K562 (cell line): ENCODE measurements around the gene GLMN. TPM values are rescaled to one million over a fixed set of nuclear protein-coding genes. Genes with fewer than 3 reads are reported as not detected.

Experiments used
- ATAC-seq: fragments of 200-7000 bp; cut with Tn5 transposase; 3 replicates; pipeline ENCODE4 v1.9.1; 2020; ENCODE audit warnings: moderate library complexity
- Bru-seq: library from RNA; stranded (reverse); fragments of 400-500 nt; gene quantifications from one replicate; lab custom pipeline; 2021; lab: Mats Ljungman, UMichigan
- BruChase-seq, 2 experiments: library from RNA; stranded (reverse); fragments of 400-500 nt; gene quantifications; one replicate each; lab custom pipeline; 2021; lab: Mats Ljungman, UMichigan
- BruUV-seq: library from RNA; stranded (reverse); fragments of 400-500 nt; replicated peaks from 2 replicates; lab custom pipeline; 2021; lab: Mats Ljungman, UMichigan
- CTCF ChIA-PET: fragments of 300-600 bp; formaldehyde crosslinking; extraction: SDS; loops from one replicate; lab custom pipeline; 2021; ENCODE audit warnings: low intra/inter-chr PET ratio; lab: Yijun Ruan, JAX
- POLR2A ChIA-PET: fragments of 300-600, 350-650 bp; sonication (Branson Sonifier 250); formaldehyde crosslinking; extraction: SDS; loops from one replicate; lab custom pipeline; 2021; ENCODE audit warnings: antibody characterized with exemption, inconsistent platforms; lab: Yijun Ruan, JAX
- DNase-seq, 4 experiments: peaks; one replicate each; pipeline versions ENCODE4 v3.0.0 to v3.0.0-alpha.2; 2011 to 2018; ENCODE audit warnings: low spot score in 3 of 4, mixed read lengths in 3 of 4; ENCODE audit errors: extremely low read depth in 1 of 4
- FAIRE-seq: peaks from 2 replicates; lab custom pipeline; 2011; peaks lifted over from hg19 to GRCh38; lab: Jason Lieb, UNC
- H2AFZ ChIP-seq: 2 replicates; pipeline ENCODE4 v1.6.0; 2011; ENCODE audit warnings: low read depth, low read length, control low read depth, inconsistent platforms
- H3K27ac ChIP-seq: fragments of 200-600 bp; 3 replicates; pipeline ENCODE4 v1.8.0; 2011; ENCODE audit warnings: low read depth, mild to moderate bottlenecking, control low read depth, inconsistent platforms, low read length, moderate library complexity, mixed read lengths; ENCODE audit errors: extremely low read depth
- H3K27me3 ChIP-seq, 2 experiments: fragments of 300-600 bp in 1 of 2; 2 replicates in 1 of 2; 3 replicates in 1 of 2; pipeline versions ENCODE4 v1.6.0 to v1.8.0; 2011; ENCODE audit warnings: inconsistent platforms in 2 of 2, low read length in 2 of 2, mild to moderate bottlenecking in 1 of 2, mixed read lengths in 1 of 2, moderate library complexity in 1 of 2; ENCODE audit not compliant: control insufficient read depth in 2 of 2, insufficient read depth in 2 of 2
- H3K36me3 ChIP-seq: fragments of 300-600 bp; 3 replicates; pipeline ENCODE4 v1.8.0; 2011; ENCODE audit warnings: mild to moderate bottlenecking, low read length, inconsistent platforms; ENCODE audit not compliant: control insufficient read depth, insufficient read depth
- H3K4me1 ChIP-seq, 2 experiments: fragments of 200-600 bp in 1 of 2; replicated peaks in 1 of 2; 2 replicates in 1 of 2; 3 replicates in 1 of 2; pipeline versions ENCODE4 v1.5.1 to v1.8.0; 2011; ENCODE audit warnings: inconsistent platforms in 2 of 2, low read length in 2 of 2, mild to moderate bottlenecking in 1 of 2, mixed read lengths in 1 of 2, moderate library complexity in 1 of 2; ENCODE audit not compliant: control insufficient read depth in 2 of 2, insufficient read depth in 2 of 2
- H3K4me2 ChIP-seq: 2 replicates; pipeline ENCODE4 v1.6.1; 2011; ENCODE audit warnings: low read length, control low read depth, inconsistent platforms, mixed read lengths; ENCODE audit not compliant: insufficient read depth
- H3K4me3 ChIP-seq: fragments of 200-600 bp; sonication (generic), shearing (Covaris generic); 2 replicates; pipeline ENCODE4 v1.5.1; 2016; ENCODE audit warnings: control low read depth, inconsistent platforms
- H3K79me2 ChIP-seq: fragments of 200-600 bp; 3 replicates; pipeline ENCODE4 v1.8.0; 2011; ENCODE audit warnings: low read length, inconsistent platforms; ENCODE audit not compliant: control insufficient read depth, insufficient read depth
- H3K9ac ChIP-seq, 2 experiments: 2 replicates each; pipeline versions ENCODE4 v1.6.0 to v1.6.1; 2011; ENCODE audit warnings: low read depth in 2 of 2, low read length in 2 of 2, control low read depth in 1 of 2, inconsistent platforms in 1 of 2, mild to moderate bottlenecking in 1 of 2, mixed read lengths in 1 of 2; ENCODE audit not compliant: insufficient read depth in 1 of 2
- H3K9me1 ChIP-seq: one replicate; pipeline ENCODE4 v1.6.0; 2011; ENCODE audit warnings: inconsistent platforms, mild to moderate bottlenecking, low read length, moderate library complexity; ENCODE audit not compliant: control insufficient read depth, insufficient read depth
- H3K9me3 ChIP-seq: replicated peaks from 2 replicates; pipeline ENCODE4 v1.5.1; 2011; ENCODE audit warnings: low read depth, low read length, inconsistent platforms; ENCODE audit not compliant: control insufficient read depth, insufficient read depth
- H4K20me1 ChIP-seq: replicated peaks from 2 replicates; pipeline ENCODE4 v1.6.1; 2011; ENCODE audit warnings: low read length, inconsistent platforms, mixed read lengths; ENCODE audit not compliant: control insufficient read depth, insufficient read depth
- BCOR ChIP-seq: fragments of 450-650 bp; IDR thresholded peaks from 2 replicates; pipeline ENCODE4 v1.6.1; 2016
- CREB5 ChIP-seq: fragments of 250-450 bp; sonication (Bioruptor Pico); IDR thresholded peaks from 2 replicates; pipeline ENCODE4 v1.5.0; 2020; ENCODE audit warnings: mild to moderate bottlenecking
- FOXA3 ChIP-seq, 2 experiments: fragments of 450-650 bp in 1 of 2; sonication (generic) in 1 of 2; formaldehyde crosslinking; IDR thresholded peaks in 1 of 2; conservative IDR thresholded peaks in 1 of 2; 2 replicates each; pipeline versions ENCODE4 v1.4.0 to v1.8.0; 2020 to 2022; ENCODE audit warnings: mild to moderate bottlenecking in 2 of 2, missing genetic modification reagents in 1 of 2
- MAX ChIP-seq: sonication (generic); formaldehyde crosslinking; IDR thresholded peaks from 2 replicates; pipeline ENCODE4 v1.9.0; 2022; ENCODE audit warnings: mild to moderate bottlenecking, missing genetic modification reagents
- MECOM ChIP-seq: fragments of 250-450 bp; sonication (Bioruptor Pico); IDR thresholded peaks from 2 replicates; pipeline ENCODE4 v1.8.0; 2022; ENCODE audit warnings: inconsistent platforms
- MTA2 ChIP-seq: fragments of 450-650 bp; IDR thresholded peaks from 2 replicates; pipeline ENCODE4 v1.6.1; 2016; ENCODE audit warnings: low read depth
- MYNN ChIP-seq, 2 experiments: sonication (generic); formaldehyde crosslinking in 1 of 2; IDR thresholded peaks; 2 replicates each; pipeline versions ENCODE4 v1.5.0 to v1.6.1; 2016 to 2020; ENCODE audit warnings: antibody characterized with exemption in 1 of 2, missing genetic modification reagents in 1 of 2
- SMARCC2 ChIP-seq: fragments of 450-650 bp; IDR thresholded peaks from 2 replicates; pipeline ENCODE4 v1.6.1; 2017; ENCODE audit warnings: antibody characterized with exemption, moderate library complexity, mild to moderate bottlenecking, low read depth
- SMC3 ChIP-seq: conservative IDR thresholded peaks from 2 replicates; pipeline ENCODE4 v1.6.1; 2011; ENCODE audit warnings: low read depth, low read length, improper control_type of control experiment; ENCODE audit not compliant: insufficient read depth
- SRSF3 ChIP-seq: fragments of 200-400 bp; formaldehyde crosslinking; IDR thresholded peaks from 2 replicates; pipeline ENCODE4 v1.6.1; 2016; ENCODE audit warnings: mild to moderate bottlenecking, low read length, moderate library complexity; ENCODE audit not compliant: insufficient read depth
- ZNF140 ChIP-seq: fragments of 250-450 bp; sonication (Bioruptor Pico); IDR thresholded peaks from 2 replicates; pipeline ENCODE4 v1.8.0; 2021; ENCODE audit warnings: moderate library complexity, mild to moderate bottlenecking, inconsistent platforms
- ZNF347 ChIP-seq: fragments of 450-650 bp; formaldehyde crosslinking; IDR thresholded peaks from 2 replicates; pipeline ENCODE4 v1.4.0; 2020; ENCODE audit warnings: low read depth, mild to moderate bottlenecking, moderate library complexity
- ZNF431 ChIP-seq: sonication (generic); formaldehyde crosslinking; IDR thresholded peaks from 2 replicates; pipeline ENCODE4 v1.8.0; 2022; ENCODE audit warnings: mild to moderate bottlenecking, missing genetic modification reagents
- ZSCAN32 ChIP-seq: fragments of 450-650 bp; formaldehyde crosslinking; IDR thresholded peaks from 2 replicates; pipeline ENCODE4 v1.4.0; 2020; ENCODE audit warnings: mild to moderate bottlenecking, moderate library complexity
- WGBS: fragments of 100-300 bp; shearing (Covaris generic); methylation state at CpG from one replicate; pipeline ENCODE4 v1.1.6; 2016; ENCODE audit warnings: low coverage, mixed read lengths; ENCODE audit not compliant: insufficient coverage; ENCODE audit errors: missing lambda C conversion rate; 5-methylcytosine and 5-hydroxymethylcytosine counted together
- in situ Hi-C: fragments of 300-500 bp; cut with MboI; formaldehyde crosslinking; loops from 4 replicates; pipeline ENCODE4 v1.15.0; 2018; ENCODE audit warnings: inconsistent platforms, mixed read lengths
- intact Hi-C: fragments of 100-400 bp; cut with micrococcal nuclease; formaldehyde crosslinking; loops from 2 replicates; pipeline ENCODE4 v1.14.2; 2022
- long read RNA-seq, 3 experiments: library from polyadenylated mRNA in 2 of 3; library from RNA in 1 of 3; unstranded in 2 of 3; stranded (forward) in 1 of 3; transcript quantifications; one replicate each; pipeline ENCODE4 v2.0.0, GENCODE V29; 2019 to 2022
- polyA minus RNA-seq, 3 experiments: library from RNA; depleted of rRNA, polyadenylated mRNA; stranded (reverse); fragments of >200 nt; gene quantifications; 2 replicates each; pipeline ENCODE4 v1.2.3, GENCODE V29; 2011
- polyA plus RNA-seq, 8 experiments: library from polyadenylated mRNA; depleted of rRNA in 4 of 8; stranded (reverse) in 5 of 8; unstranded in 3 of 8; fragments of >200 nt; fragmentation: Nextera tagmentation in 2 of 8; fragmentation: Illumina TruSeq in 1 of 8; extraction: Ambion mirVana in 2 of 8; extraction: Trizol in 1 of 8; gene quantifications; 2 replicates each; pipeline versions ENCODE4 v1.2.1 to v1.2.3, GENCODE V29; 2011 to 2014; ENCODE audit warnings: inconsistent platforms in 1 of 8, missing spikeins in 1 of 8
- total RNA-seq, 7 experiments: library from RNA; depleted of rRNA in 6 of 7; stranded (reverse); fragments of >200 nt in 6 of 7; fragmentation: Illumina TruSeq in 2 of 7; extraction: Trizol in 2 of 7; gene quantifications; 2 replicates each; pipeline versions ENCODE4 v1.2.1 to v1.2.3, GENCODE V29; 2011 to 2021; ENCODE audit warnings: low replicate concordance in 1 of 7

GLMN gene
- total RNA-seq (2011; cell fraction: chromatin; rRNA removed; ENCODE audit: low replicate concordance): 10.7 and 59.1 TPM in 2 replicates
- 4.7 and 7.2 TPM in 2 replicates for total RNA-seq (2011; cell fraction: nucleolus; rRNA removed)
- total RNA-seq (2011; cell fraction: nucleoplasm; rRNA removed): 17.6 and 19.1 TPM in 2 replicates
- total RNA-seq (2014; rRNA removed) (13.0 and 13.4 TPM in 2 replicates), total RNA-seq (2014; rRNA removed; fragmentation: Illumina TruSeq; extraction: Trizol) (24.8 and 25.9 TPM in 2 replicates), total RNA-seq (2015; rRNA removed; fragmentation: Illumina TruSeq; extraction: Trizol) (21.2 and 22.8 TPM in 2 replicates), total RNA-seq (2021) (13.9 and 14.6 TPM in 2 replicates), polyA plus RNA-seq (2011; rRNA removed) (13.6 and 19.8 TPM in 2 replicates), polyA plus RNA-seq (2014; fragmentation: Illumina TruSeq; extraction: Trizol) (15.8 and 19.0 TPM in 2 replicates), polyA plus RNA-seq (2014; fragmentation: Nextera tagmentation; extraction: Ambion mirVana) (10 to 100 TPM; 18.9 to 22.6 TPM), polyA plus RNA-seq (2014; rRNA removed) (16.3 and 18.9 TPM in 2 replicates), polyA minus RNA-seq (2011; rRNA and poly(A)+ RNA removed) (11.2 and 12.6 TPM in 2 replicates), Bru-seq, nascent RNA (percentile 79 among the genes with signal in this experiment), BruChase-seq, experiment 1, labeled RNA remaining after a 2-hour chase (percentile 83 among the genes with signal in this experiment), BruChase-seq, experiment 2, labeled RNA remaining after a 6-hour chase (percentile 87 among the genes with signal in this experiment)
- polyA plus RNA-seq (2011; cell fraction: cytosol; rRNA removed): 0.89 and 2.7 TPM in 2 replicates
- 8.9 and 11.9 TPM in 2 replicates for polyA plus RNA-seq (2011; cell fraction: nucleus; rRNA removed)
- 11.2 and 13.2 TPM in 2 replicates for polyA plus RNA-seq (2012)
- 3.0 and 4.1 TPM in 2 replicates for polyA minus RNA-seq (2011; cell fraction: cytosol; rRNA and poly(A)+ RNA removed)
- 11.2 and 20.1 TPM in 2 replicates for polyA minus RNA-seq (2011; cell fraction: nucleus; rRNA and poly(A)+ RNA removed)
- long read RNA-seq, experiment 1, transcript GLMN-201 (19 exons, 1,995 nt): major isoform, 69 of 103 reads
- long read RNA-seq, experiment 1, partial matches to known transcripts: 4 of 103 reads
- long read RNA-seq, experiment 1, other reads (novel, unspliced or antisense): 30 of 103 reads
- long read RNA-seq, experiment 2, transcript GLMN-201 (19 exons, 1,995 nt): major isoform, 6 of 14 reads
- long read RNA-seq, experiment 2, partial matches to known transcripts: 4 of 14 reads
- long read RNA-seq, experiment 2, other reads (novel, unspliced or antisense): 4 of 14 reads
- long read RNA-seq, experiment 3, transcript GLMN-201 (19 exons, 1,995 nt): major isoform, 10 of 22 reads
- long read RNA-seq, experiment 3, partial matches to known transcripts: 3 of 22 reads
- long read RNA-seq, experiment 3, other reads (novel, unspliced or antisense): 9 of 22 reads

- Histone ChIP-seq H3K9ac (peak within 1 kb of the TSS; percentile 86 to 99), H3K36me3 (peaks cover 39% of the 10 kb centered on the region), H4K20me1 (no peaks in the 10 kb centered on the region), H3K27ac (peak within 1 kb of the TSS; percentile 96), H2AFZ (peak within 1 kb of the TSS; percentile 99), H3K9me1 (no peaks in the 10 kb centered on the region), H3K79me2 (peaks cover 35% of the 10 kb centered on the region), H3K27me3 (no peaks in the 10 kb centered on the region), H3K4me1 (peaks cover 3 to 5% of the 10 kb centered on the region in 2 experiments; a peak in 3 of 5 replicates), H3K4me2 (peak within 1 kb of the TSS; percentile 94), H3K4me3 (peak within 1 kb of the TSS; percentile 85), H3K9me3 (no peaks in the 10 kb centered on the region)
- intact Hi-C loops (loop anchor here (10.0 kb wide), 2 partner anchors 774 to 894 kb away; partner anchors contain the start of gene HFM1), in situ Hi-C loops (no loop called here)
- DNase-seq (peak; percentile 83 to 89 (median 86)), ATAC-seq (peak; percentile 98), FAIRE-seq (no peak)
- TSS peak; percentile 71 for BruUV-seq
- under 1% methylated on average over 71 of the region's 76 CpGs for WGBS
- POLR2A ChIA-PET: interaction anchor here (0.6 to 1.5 kb wide), 7 partner anchors 9 to 421 kb away, joined by 3 to 5 read pairs (median 4); no protein-coding TSS in a partner anchor
- CTCF ChIA-PET: no interaction called here
- TF ChIP-seq SRSF3 (0 out of 2 replicates have a peak, but pooled peaks have one; percentile 45), SMC3 (no peak), BCOR (0 out of 2 replicates have a peak, but pooled peaks have one; percentile 51), ZNF431 (CRISPR knock-in tag) (no peak), ZSCAN32 (no peak), MECOM (CRISPR knock-in tag) (peak; percentile 81; the same call in 1 of the 2 replicates), ZNF347 (CRISPR knock-in tag) (no peak), MAX (CRISPR knock-in tag) (peak; percentile 69), FOXA3 (CRISPR knock-in tag; conservative IDR thresholded peaks at IDR 0.05 in 1 of 2, IDR thresholded peaks at IDR 0.05 in 1 of 2) (no peak), SMARCC2 (0 out of 2 replicates have a peak, but pooled peaks have one; percentile 15), ZNF140 (CRISPR knock-in tag) (no peak), MTA2 (no peak), CREB5 (CRISPR knock-in tag) (no peak), MYNN (IDR thresholded peaks at IDR 0.05) (peak; percentile 38; the same call in 1 of the 2 replicates), MYNN (CRISPR knock-in tag; IDR thresholded peaks at IDR 0.05) (no peak)
These were observed at the start of gene GLMN, which contains the start of gene RPAP2 for GRCh38 chr1:92298573-92299476. TSS of gene GLMN (minus strand) at chr1:92298987. CDS start at chr1:92297999, 988 bp downstream. TSS of gene RPAP2 (plus strand) at chr1:92299059. CDS start at chr1:92299074, 15 bp downstream.
